Hepatocyte (in vitro differentiated cells): Measurements from ENCODE around the gene PHAF1. TPM values are rescaled to one million over a fixed set of nuclear protein-coding genes. Genes with fewer than 3 reads are reported as not detected.

Source experiments
- DNase-seq: peaks from one replicate; pipeline ENCODE4 v3.0.0-alpha.2; 2016; ENCODE audit warnings: low spot score
- H2AFZ ChIP-seq: fragments of 200-600 bp; sonication (generic); 2 replicates; pipeline ENCODE4 v1.6.0; 2016; ENCODE audit warnings: antibody characterized with exemption, mild to moderate bottlenecking
- H3K27ac ChIP-seq: fragments of 200-600 bp; sonication (generic); 2 replicates; pipeline ENCODE4 v1.5.1; 2016; ENCODE audit warnings: mild to moderate bottlenecking
- H3K27me3 ChIP-seq: fragments of 200-600 bp; sonication (generic); 2 replicates; pipeline ENCODE4 v1.6.1; 2016
- H3K36me3 ChIP-seq: fragments of 200-600 bp; sonication (generic); replicated peaks from 2 replicates; pipeline ENCODE4 v1.5.1; 2016; ENCODE audit warnings: low read depth; ENCODE audit not compliant: insufficient read depth
- H3K4me1 ChIP-seq: fragments of 200-600 bp; sonication (generic); 2 replicates; pipeline ENCODE4 v1.5.1; 2016; ENCODE audit warnings: mild to moderate bottlenecking, moderate library complexity; ENCODE audit not compliant: insufficient read depth
- H3K4me2 ChIP-seq: fragments of 200-600 bp; sonication (generic); 2 replicates; pipeline ENCODE4 v1.6.0; 2016
- H3K4me3 ChIP-seq: fragments of 200-600 bp; sonication (generic); 2 replicates; pipeline ENCODE4 v1.5.1; 2016; ENCODE audit warnings: mild to moderate bottlenecking
- H3K79me2 ChIP-seq: fragments of 200-600 bp; sonication (generic); 2 replicates; pipeline ENCODE4 v1.6.0; 2017; ENCODE audit warnings: mild to moderate bottlenecking
- H3K9me2 ChIP-seq: fragments of 200-600 bp; sonication (generic); replicated peaks from 2 replicates; pipeline ENCODE4 v1.6.0; 2017; ENCODE audit warnings: mild to moderate bottlenecking; ENCODE audit not compliant: insufficient read depth
- H3K9me3 ChIP-seq: fragments of 200-600 bp; sonication (generic); 2 replicates; pipeline ENCODE4 v1.5.1; 2016; ENCODE audit warnings: low read depth, mild to moderate bottlenecking
- H4K20me1 ChIP-seq: fragments of 200-600 bp; sonication (generic); 2 replicates; pipeline ENCODE4 v1.6.0; 2016; ENCODE audit warnings: mild to moderate bottlenecking; ENCODE audit not compliant: insufficient read depth, poor library complexity, severe bottlenecking
- CTCF ChIP-seq: fragments of 200-600 bp; sonication (generic); IDR thresholded peaks from 2 replicates; pipeline ENCODE4 v1.5.1; 2016; ENCODE audit warnings: antibody characterized with exemption, mild to moderate bottlenecking; ENCODE audit not compliant: poor library complexity
- EZH2 ChIP-seq: fragments of 200-600 bp; sonication (generic); IDR thresholded peaks from 2 replicates; pipeline ENCODE4 v1.6.1; 2016; ENCODE audit warnings: antibody characterized with exemption, mild to moderate bottlenecking, borderline replicate concordance
- EZH2phosphoT487 ChIP-seq: fragments of 200-600 bp; sonication (generic); IDR thresholded peaks from one replicate; pipeline ENCODE4 v1.6.1; 2018; ENCODE audit warnings: antibody characterized with exemption, mild to moderate bottlenecking, low read depth, moderate library complexity; ENCODE audit not compliant: unreplicated experiment, severe bottlenecking
- WGBS: methylation state at CpG from one replicate; pipeline ENCODE4 v1.1.6; 2016; ENCODE audit warnings: low lambda C conversion rate; ENCODE audit errors: missing lambda C conversion rate; 5-methylcytosine and 5-hydroxymethylcytosine counted together
- polyA plus RNA-seq: library from polyadenylated mRNA; unstranded; fragments of >200 nt; fragmentation: Nextera tagmentation; extraction: Ambion mirVana; gene quantifications from 2 replicates; pipeline ENCODE4 v1.2.1, GENCODE V29; 2016
- total RNA-seq: library from RNA; depleted of rRNA; stranded (reverse); fragments of >200 nt; gene quantifications from 2 replicates; pipeline ENCODE4 v1.2.3, GENCODE V29; 2014

The PHAF1 gene
- total RNA-seq (18.6 and 18.7 TPM in 2 replicates), polyA plus RNA-seq (15.2 and 20.2 TPM in 2 replicates)

GRCh38 chr16:67109407-67110135 is at the start of gene PHAF1:
PHAF1 (plus strand) TSS chr16:67109941; CDS start chr16:67110176, 235 bp downstream.
- peak; percentile 97 for DNase-seq
- Histone ChIP-seq H3K27ac (peak within 1 kb of the TSS; percentile 88), H3K27me3 (no peaks in the 10 kb centered on the region), H3K36me3 (no peaks in the 10 kb centered on the region), H3K4me3 (peak within 1 kb of the TSS; percentile 48), H4K20me1 (no peaks in the 10 kb centered on the region), H3K4me2 (peak within 1 kb of the TSS; percentile 97), H2AFZ (peak within 1 kb of the TSS; percentile 55), H3K4me1 (peaks cover 30% of the 10 kb centered on the region), H3K9me3 (no peaks in the 10 kb centered on the region), H3K79me2 (peaks cover 46% of the 10 kb centered on the region), H3K9me2 (no peaks in the 10 kb centered on the region)
- WGBS = 1% methylated on average over 60 of the region's 63 CpGs
- TF ChIP-seq CTCF = no peak
- TF ChIP-seq EZH2phosphoT487 = no peak
- TF ChIP-seq EZH2 = no peak

- peaks cover 79% of the 10 kb centered on the region for H3K79me2 ChIP-seq
- 83% methylated on average over 2 of the region's 2 CpGs for WGBS
- H3K4me1 ChIP-seq = no peaks in the 10 kb centered on the region
Measured at GRCh38 chr16:67063008-67063407, 46.7 kb upstream of the PHAF1 start.

GRCh38 chr16:67068212-67068753 is 41.5 kb upstream of the PHAF1 start:
- DNase-seq = no peak
- Histone ChIP-seq H3K9me2 (no peaks in the 10 kb centered on the region), H3K36me3 (no peaks in the 10 kb centered on the region), H3K27ac (no peak overlapping the region), H3K4me2 (no peak overlapping the region), H3K4me1 (no peaks in the 10 kb centered on the region), H4K20me1 (peaks cover 5% of the 10 kb centered on the region), H3K79me2 (peaks cover 27% of the 10 kb centered on the region), H3K4me3 (no peak overlapping the region), H3K27me3 (no peaks in the 10 kb centered on the region), H3K9me3 (no peaks in the 10 kb centered on the region), H2AFZ (no peak overlapping the region)
- TF ChIP-seq EZH2 (no peak), CTCF (no peak), EZH2phosphoT487 (no peak)
- 100% methylated on average over 2 of the region's 2 CpGs for WGBS

More at GRCh38 chr16:67063008-67063407, 46.7 kb upstream of the PHAF1 start:
- Histone ChIP-seq H2AFZ (no peak overlapping the region), H3K36me3 (no peaks in the 10 kb centered on the region), H3K4me3 (no peak overlapping the region), H4K20me1 (peaks cover 5% of the 10 kb centered on the region), H3K9me2 (no peaks in the 10 kb centered on the region), H3K9me3 (no peaks in the 10 kb centered on the region), H3K27me3 (no peaks in the 10 kb centered on the region), H3K27ac (no peak overlapping the region), H3K4me2 (no peak overlapping the region)
- TF ChIP-seq CTCF = no peak
- TF ChIP-seq EZH2phosphoT487 = no peak
- no peak for TF ChIP-seq EZH2
- DNase-seq = no peak
